A673 (cell line): ENCODE data around the gene NAT8L.
"Not testable (repeated sequence)": the region's sequence is repeated elsewhere in the genome, so short reads cannot be mapped to it uniquely, and the experiment has no call there.

Source experiments
- EZH2 ChIP-seq: fragments of 200-600 bp; sonication (generic); IDR thresholded peaks from 2 replicates; pipeline ENCODE4 v1.6.1; 2017; ENCODE audit warnings: borderline replicate concordance, low read depth, mild to moderate bottlenecking, mixed read lengths, antibody characterized with exemption, low read length; ENCODE audit not compliant: poor library complexity, severe bottlenecking
- TF ChIP-seq, protein P1 (sequence below): fragments of 300-800, 200-600 bp; sonication (generic); conservative IDR thresholded peaks from 2 replicates; pipeline ENCODE4 v1.5.1; 2017; ENCODE audit warnings: low read depth, mild to moderate bottlenecking, antibody characterized with exemption, low read length, moderate library complexity, mixed read lengths

DNA sequence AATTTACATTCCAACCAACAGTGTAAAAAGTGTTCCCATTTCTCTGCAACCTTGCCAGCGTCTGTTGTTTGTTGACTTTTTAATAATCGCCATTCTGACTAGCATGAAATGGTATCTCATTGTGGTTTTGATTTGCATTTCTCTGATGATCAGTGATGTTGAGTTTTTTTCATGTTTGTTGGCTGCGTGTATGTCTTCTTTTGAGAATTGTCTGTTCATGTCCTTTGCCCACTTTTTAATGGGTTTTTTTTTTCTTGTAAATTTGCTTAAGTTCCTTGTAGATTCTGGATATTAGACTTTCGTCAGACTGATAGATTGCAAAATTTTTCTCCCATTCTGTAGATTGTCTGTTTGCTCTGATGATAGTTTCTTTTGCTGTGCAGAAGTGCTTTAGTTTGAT lies 32.0 kb upstream of the NAT8L start:
- TF ChIP-seq, protein P1, sequence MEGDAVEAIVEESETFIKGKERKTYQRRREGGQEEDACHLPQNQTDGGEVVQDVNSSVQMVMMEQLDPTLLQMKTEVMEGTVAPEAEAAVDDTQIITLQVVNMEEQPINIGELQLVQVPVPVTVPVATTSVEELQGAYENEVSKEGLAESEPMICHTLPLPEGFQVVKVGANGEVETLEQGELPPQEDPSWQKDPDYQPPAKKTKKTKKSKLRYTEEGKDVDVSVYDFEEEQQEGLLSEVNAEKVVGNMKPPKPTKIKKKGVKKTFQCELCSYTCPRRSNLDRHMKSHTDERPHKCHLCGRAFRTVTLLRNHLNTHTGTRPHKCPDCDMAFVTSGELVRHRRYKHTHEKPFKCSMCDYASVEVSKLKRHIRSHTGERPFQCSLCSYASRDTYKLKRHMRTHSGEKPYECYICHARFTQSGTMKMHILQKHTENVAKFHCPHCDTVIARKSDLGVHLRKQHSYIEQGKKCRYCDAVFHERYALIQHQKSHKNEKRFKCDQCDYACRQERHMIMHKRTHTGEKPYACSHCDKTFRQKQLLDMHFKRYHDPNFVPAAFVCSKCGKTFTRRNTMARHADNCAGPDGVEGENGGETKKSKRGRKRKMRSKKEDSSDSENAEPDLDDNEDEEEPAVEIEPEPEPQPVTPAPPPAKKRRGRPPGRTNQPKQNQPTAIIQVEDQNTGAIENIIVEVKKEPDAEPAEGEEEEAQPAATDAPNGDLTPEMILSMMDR, result not testable (repeated sequence)
- TF ChIP-seq EZH2, result not testable (repeated sequence)
